Activated T-helper 17 cell treated with anti-CD3 and anti-CD28 coated beads, Interleukin-2, amount 50 U/mL, for 72 hours (primary cell): ENCODE measurements around the gene SH3RF3. TPM values are rescaled to one million over a fixed set of nuclear protein-coding genes. Genes with fewer than 3 reads are reported as not detected.

Source experiments
- ATAC-seq: fragments of 150-1000 bp; cut with Tn5 transposase; replicated peaks from 2 replicates; pipeline ENCODE4 v1.10.0; 2021; ENCODE audit warnings: mild to moderate bottlenecking, moderate library complexity
- H3K27ac Mint-ChIP-seq: one replicate; pipeline ENCODE4 v1.8.0; 2022; ENCODE audit warnings: mixed read lengths
- H3K27me3 Mint-ChIP-seq: one replicate; pipeline ENCODE4 v1.8.0; 2022; ENCODE audit warnings: mixed read lengths
- H3K36me3 Mint-ChIP-seq: one replicate; pipeline ENCODE4 v1.8.0; 2022; ENCODE audit warnings: low read depth, mild to moderate bottlenecking, mixed read lengths
- H3K4me1 Mint-ChIP-seq: one replicate; pipeline ENCODE4 v1.8.0; 2022; ENCODE audit warnings: mixed read lengths
- H3K4me3 Mint-ChIP-seq: one replicate; pipeline ENCODE4 v1.8.0; 2022; ENCODE audit warnings: mild to moderate bottlenecking, mixed read lengths
- H3K9me3 Mint-ChIP-seq: one replicate; pipeline ENCODE4 v1.8.0; 2022; ENCODE audit warnings: mixed read lengths
- total RNA-seq, 2 donors: library from RNA; stranded (reverse); gene quantifications; one replicate each; pipeline ENCODE4 v1.2.3, GENCODE V29; 2022

Gene SH3RF3
- total RNA-seq, 2 donors from 2014 or later = 0.05 TPM; not detected in 1

GRCh38 chr2:109418716-109419115 is 289.7 kb downstream of the SH3RF3 start:
- peaks cover 3% of the 10 kb centered on the region for H3K27me3 Mint-ChIP-seq

GRCh38 chr2:109419171-109419756 is 290.3 kb downstream of the SH3RF3 start:
- H3K4me3 Mint-ChIP-seq = no peak overlapping the region
- H3K36me3 Mint-ChIP-seq = no peaks in the 10 kb centered on the region
- no peaks in the 10 kb centered on the region for H3K4me1 Mint-ChIP-seq
- H3K27ac Mint-ChIP-seq = no peak overlapping the region
- ATAC-seq = no peak
- H3K27me3 Mint-ChIP-seq = peaks cover 3% of the 10 kb centered on the region
- H3K9me3 Mint-ChIP-seq = no peaks in the 10 kb centered on the region

More at GRCh38 chr2:109418716-109419115, 289.7 kb downstream of the SH3RF3 start:
- Mint-ChIP-seq H3K36me3 (no peaks in the 10 kb centered on the region), H3K4me1 (no peaks in the 10 kb centered on the region), H3K4me3 (no peak overlapping the region), H3K9me3 (no peaks in the 10 kb centered on the region), H3K27ac (no peak overlapping the region)
- no peak for ATAC-seq

GRCh38 chr2:109419960-109420370 is 291.0 kb downstream of the SH3RF3 start:
- H3K27me3 Mint-ChIP-seq = peaks cover 3% of the 10 kb centered on the region
- H3K36me3 Mint-ChIP-seq = no peaks in the 10 kb centered on the region
- H3K4me1 Mint-ChIP-seq = no peaks in the 10 kb centered on the region
- no peak overlapping the region for H3K4me3 Mint-ChIP-seq
- ATAC-seq = no peak
- no peak overlapping the region for H3K27ac Mint-ChIP-seq
- H3K9me3 Mint-ChIP-seq = no peaks in the 10 kb centered on the region

- H3K27ac Mint-ChIP-seq = no peak overlapping the region
- no peak for ATAC-seq
- no peaks in the 10 kb centered on the region for H3K4me1 Mint-ChIP-seq
- H3K27me3 Mint-ChIP-seq = peaks cover 3% of the 10 kb centered on the region
- no peaks in the 10 kb centered on the region for H3K9me3 Mint-ChIP-seq
- no peaks in the 10 kb centered on the region for H3K36me3 Mint-ChIP-seq
- no peak overlapping the region for H3K4me3 Mint-ChIP-seq
Observed at GRCh38 chr2:109421101-109421500, 292.1 kb downstream of the SH3RF3 start.

- Mint-ChIP-seq H3K4me3 (no peak overlapping the region), H3K27ac (no peak overlapping the region), H3K36me3 (no peaks in the 10 kb centered on the region), H3K4me1 (no peaks in the 10 kb centered on the region), H3K9me3 (no peaks in the 10 kb centered on the region), H3K27me3 (peaks cover 3% of the 10 kb centered on the region)
- ATAC-seq = no peak
Observed at GRCh38 chr2:109421642-109422041, 292.6 kb downstream of the SH3RF3 start.

GRCh38 chr2:109422071-109422757 is 293.2 kb downstream of the SH3RF3 start:
- Mint-ChIP-seq H3K9me3 (no peaks in the 10 kb centered on the region), H3K36me3 (no peaks in the 10 kb centered on the region), H3K4me3 (no peak overlapping the region), H3K4me1 (no peaks in the 10 kb centered on the region), H3K27ac (no peak overlapping the region), H3K27me3 (peaks cover 3% of the 10 kb centered on the region)
- ATAC-seq = no peak

- H3K27me3 Mint-ChIP-seq = peaks cover 3% of the 10 kb centered on the region
- H3K36me3 Mint-ChIP-seq = no peaks in the 10 kb centered on the region
- no peak overlapping the region for H3K27ac Mint-ChIP-seq
- H3K9me3 Mint-ChIP-seq = no peaks in the 10 kb centered on the region
- ATAC-seq = no peak
- H3K4me3 Mint-ChIP-seq = no peak overlapping the region
- no peaks in the 10 kb centered on the region for H3K4me1 Mint-ChIP-seq
Observed at GRCh38 chr2:109422758-109423500, 293.9 kb downstream of the SH3RF3 start.

- Mint-ChIP-seq H3K4me3 (no peak overlapping the region), H3K4me1 (no peaks in the 10 kb centered on the region), H3K9me3 (no peaks in the 10 kb centered on the region), H3K27me3 (peaks cover 3% of the 10 kb centered on the region), H3K36me3 (no peaks in the 10 kb centered on the region), H3K27ac (no peak overlapping the region)
- ATAC-seq = no peak
Observed at GRCh38 chr2:109423556-109424359, 294.8 kb downstream of the SH3RF3 start.

GRCh38 chr2:109425411-109425810 is 296.4 kb downstream of the SH3RF3 start:
- Mint-ChIP-seq H3K4me1 (no peaks in the 10 kb centered on the region), H3K27ac (no peak overlapping the region), H3K9me3 (no peaks in the 10 kb centered on the region), H3K27me3 (peaks cover 2% of the 10 kb centered on the region), H3K36me3 (no peaks in the 10 kb centered on the region), H3K4me3 (no peak overlapping the region)
- ATAC-seq = no peak

GRCh38 chr2:109427661-109428091 is 298.7 kb downstream of the SH3RF3 start:
- H3K27ac Mint-ChIP-seq = no peak overlapping the region
- no peaks in the 10 kb centered on the region for H3K36me3 Mint-ChIP-seq
- no peaks in the 10 kb centered on the region for H3K4me1 Mint-ChIP-seq
- H3K27me3 Mint-ChIP-seq = peaks cover 4% of the 10 kb centered on the region
- H3K9me3 Mint-ChIP-seq = no peaks in the 10 kb centered on the region
- ATAC-seq = no peak
- no peak overlapping the region for H3K4me3 Mint-ChIP-seq

- no peaks in the 10 kb centered on the region for H3K9me3 Mint-ChIP-seq
- H3K4me3 Mint-ChIP-seq = no peak overlapping the region
- H3K27me3 Mint-ChIP-seq = peaks cover 4% of the 10 kb centered on the region
- no peaks in the 10 kb centered on the region for H3K4me1 Mint-ChIP-seq
- H3K36me3 Mint-ChIP-seq = no peaks in the 10 kb centered on the region
- H3K27ac Mint-ChIP-seq = no peak overlapping the region
- ATAC-seq = no peak
Observed at GRCh38 chr2:109428281-109428680, 299.3 kb downstream of the SH3RF3 start.

GRCh38 chr2:109428841-109429566 is 300.0 kb downstream of the SH3RF3 start:
- peaks cover 4% of the 10 kb centered on the region for H3K27me3 Mint-ChIP-seq
- no peak overlapping the region for H3K4me3 Mint-ChIP-seq
- ATAC-seq = no peak
- no peaks in the 10 kb centered on the region for H3K36me3 Mint-ChIP-seq
- no peaks in the 10 kb centered on the region for H3K4me1 Mint-ChIP-seq
- H3K27ac Mint-ChIP-seq = no peak overlapping the region
- no peaks in the 10 kb centered on the region for H3K9me3 Mint-ChIP-seq

- no peak overlapping the region for H3K4me3 Mint-ChIP-seq
- no peak for ATAC-seq
- H3K4me1 Mint-ChIP-seq = no peaks in the 10 kb centered on the region
- H3K9me3 Mint-ChIP-seq = no peaks in the 10 kb centered on the region
- H3K27ac Mint-ChIP-seq = no peak overlapping the region
- H3K36me3 Mint-ChIP-seq = no peaks in the 10 kb centered on the region
- H3K27me3 Mint-ChIP-seq = peaks cover 4% of the 10 kb centered on the region
Observed at GRCh38 chr2:109429567-109430328, 300.7 kb downstream of the SH3RF3 start.
